Sigmoid colon (tissue), 4 donors: Measurements from ENCODE around the gene ZNF610.

ENCODE experiments used
- CTCF ChIP-seq, 4 experiments: fragments of 450-650 bp in 3 of 4; fragments of 200-600 bp in 1 of 4; IDR thresholded peaks; one replicate each; pipeline ENCODE4 v1.5.1; 2016 to 2019; ENCODE audit warnings: antibody characterized with exemption in 4 of 4, mild to moderate bottlenecking in 3 of 4, moderate library complexity in 2 of 4
- EP300 ChIP-seq, 4 donors: sonication (generic); formaldehyde crosslinking; IDR thresholded peaks; one replicate each; pipeline ENCODE4 v1.6.1; 2017; ENCODE audit warnings: antibody characterized with exemption in 4 of 4
- POLR2A ChIP-seq, 2 donors: fragments of 450-650 bp; IDR thresholded peaks; one replicate each; pipeline ENCODE4 v1.6.1; 2016; ENCODE audit warnings: antibody characterized with exemption in 2 of 2, mild to moderate bottlenecking in 2 of 2, moderate library complexity in 2 of 2
- POLR2AphosphoS5 ChIP-seq, 4 donors: sonication (generic); formaldehyde crosslinking; IDR thresholded peaks; one replicate each; pipeline ENCODE4 v1.6.1; 2017; ENCODE audit warnings: antibody characterized with exemption in 4 of 4

GRCh38 chr19:52335768-52336116 lies 301 bp upstream of the ZNF610 start:
- TF ChIP-seq CTCF (IDR thresholded peaks at IDR 0.05) (no peak), EP300 (IDR thresholded peaks at IDR 0.05) (no peak), POLR2A (IDR thresholded peaks at IDR 0.05) (no peak), POLR2AphosphoS5 (IDR thresholded peaks at IDR 0.05) (no peak)
